Neuronal stem cell (in vitro differentiated cells): ENCODE data around the gene CLCN2.
A peak's percentile ranks its signal among the peaks of the same experiment; 100 is the strongest.

Source experiments
- DNase-seq: peaks from one replicate; pipeline ENCODE4 v3.0.0-alpha.2; 2013; ENCODE audit warnings: low spot score
- H2AFZ ChIP-seq: one replicate; pipeline ENCODE4 v1.6.1; 2013; ENCODE audit warnings: mild to moderate bottlenecking, low read length, inconsistent platforms
- H2AK5ac ChIP-seq: 2 replicates; pipeline ENCODE4 v1.6.1; 2013; ENCODE audit warnings: low read depth, mild to moderate bottlenecking, inconsistent platforms, low read length, moderate library complexity, mixed read lengths
- H2BK120ac ChIP-seq: 2 replicates; pipeline ENCODE4 v1.6.1; 2013; ENCODE audit warnings: low read depth, mild to moderate bottlenecking, inconsistent platforms, low read length, moderate library complexity, mixed read lengths
- H2BK12ac ChIP-seq: one replicate; pipeline ENCODE4 v1.6.1; 2013; ENCODE audit warnings: low read length, inconsistent platforms
- H2BK15ac ChIP-seq: 2 replicates; pipeline ENCODE4 v1.6.1; 2013; ENCODE audit warnings: mild to moderate bottlenecking, low read length, inconsistent platforms, mixed read lengths
- H2BK5ac ChIP-seq: one replicate; pipeline ENCODE4 v1.6.1; 2013; ENCODE audit warnings: inconsistent platforms, mild to moderate bottlenecking, low read length, moderate library complexity
- H3K14ac ChIP-seq: one replicate; pipeline ENCODE4 v1.6.1; 2013; ENCODE audit warnings: low read length, inconsistent platforms
- H3K18ac ChIP-seq: 2 replicates; pipeline ENCODE4 v1.6.1; 2013; ENCODE audit warnings: low read length, inconsistent platforms
- H3K23ac ChIP-seq: 2 replicates; pipeline ENCODE4 v1.6.1; 2013; ENCODE audit warnings: low read depth, mild to moderate bottlenecking, mixed read lengths, low read length, inconsistent platforms; ENCODE audit not compliant: poor library complexity
- H3K27ac ChIP-seq: replicated peaks from 3 replicates; pipeline ENCODE4 v1.5.1; 2013; ENCODE audit warnings: low read length, inconsistent platforms
- H3K27me3 ChIP-seq, 3 experiments: 2 replicates each; pipeline ENCODE4 v1.6.1; 2013; ENCODE audit warnings: low read length in 3 of 3, mild to moderate bottlenecking in 2 of 3, inconsistent platforms in 1 of 3, low read depth in 1 of 3, mixed read lengths in 1 of 3, moderate library complexity in 1 of 3; ENCODE audit not compliant: control insufficient read depth in 3 of 3, insufficient read depth in 3 of 3
- H3K36me3 ChIP-seq, 2 donors: replicated peaks in 1 of 2; 2 replicates each; pipeline ENCODE4 v1.6.1; 2013; ENCODE audit warnings: low read length in 2 of 2; ENCODE audit not compliant: control insufficient read depth in 2 of 2, insufficient read depth in 2 of 2
- H3K4ac ChIP-seq: 2 replicates; pipeline ENCODE4 v1.6.1; 2013; ENCODE audit warnings: inconsistent platforms, mild to moderate bottlenecking, low read length, moderate library complexity
- H3K4me1 ChIP-seq, 2 donors: 1 replicate in 1 of 2; 2 replicates in 1 of 2; pipeline ENCODE4 v1.6.1; 2013; ENCODE audit warnings: low read length in 2 of 2, low read depth in 1 of 2; ENCODE audit not compliant: control insufficient read depth in 2 of 2, insufficient read depth in 1 of 2
- H3K4me2 ChIP-seq: one replicate; pipeline ENCODE4 v1.6.1; 2013; ENCODE audit warnings: mild to moderate bottlenecking, low read length, inconsistent platforms; ENCODE audit not compliant: insufficient read depth, poor library complexity, severe bottlenecking
- H3K4me3 ChIP-seq, 2 donors: 2 replicates each; pipeline ENCODE4 v1.5.1; 2013; ENCODE audit warnings: low read length in 2 of 2, mild to moderate bottlenecking in 2 of 2, inconsistent platforms in 1 of 2, moderate library complexity in 1 of 2
- H3K79me1 ChIP-seq: one replicate; pipeline ENCODE4 v1.6.1; 2013; ENCODE audit warnings: low read depth, mild to moderate bottlenecking, inconsistent platforms, low read length, moderate library complexity
- H3K9ac ChIP-seq: one replicate; pipeline ENCODE4 v1.6.1; 2013; ENCODE audit warnings: mild to moderate bottlenecking, low read depth, low read length, inconsistent platforms; ENCODE audit not compliant: poor library complexity
- H3K9me3 ChIP-seq, 2 donors: replicated peaks in 1 of 2; 2 replicates each; pipeline versions ENCODE3 to v1.6.1; 2013; ENCODE audit warnings: low read length in 2 of 2, mild to moderate bottlenecking in 2 of 2, inconsistent platforms in 1 of 2, low read depth in 1 of 2, mixed read lengths in 1 of 2, moderate library complexity in 1 of 2; ENCODE audit not compliant: control insufficient read depth in 2 of 2, insufficient read depth in 1 of 2
- H4K8ac ChIP-seq: one replicate; pipeline ENCODE4 v1.6.1; 2013; ENCODE audit warnings: low read depth, mild to moderate bottlenecking, inconsistent platforms, low read length, moderate library complexity
- H4K91ac ChIP-seq: one replicate; pipeline ENCODE4 v1.6.1; 2013; ENCODE audit warnings: low read length, low read depth, mild to moderate bottlenecking, inconsistent platforms; ENCODE audit not compliant: poor library complexity
- WGBS, 2 donors: extraction: QIAGEN DNeasy Blood & Tissue Kit; methylation state at CpG; one replicate each; pipeline ENCODE4 v1.1.7; 2013; ENCODE audit warnings: missing lambda C conversion rate in 2 of 2, mixed read lengths in 1 of 2; ENCODE audit not compliant: insufficient read length in 2 of 2, insufficient replicate concordance in 1 of 2; ENCODE audit errors: extremely low coverage in 2 of 2; 5-methylcytosine and 5-hydroxymethylcytosine counted together

The CLCN2 gene

GRCh38 chr3:184328516-184328915 is 32.9 kb downstream of the CLCN2 start:
- no peak overlapping the region for H3K23ac ChIP-seq
- H2AK5ac ChIP-seq: no peak overlapping the region
- no peak overlapping the region for H3K9ac ChIP-seq
- H3K4me3 ChIP-seq: no peak overlapping the region
- peaks cover 5% of the 10 kb centered on the region for H3K79me1 ChIP-seq
- H3K27ac ChIP-seq: no peak overlapping the region
- no CpG with 5 or more reads among the region's 3 CpGs for WGBS, 2 donors
- H3K27me3 ChIP-seq: no peaks in the 10 kb centered on the region
- H2BK15ac ChIP-seq: no peak overlapping the region
- no peak overlapping the region for H3K18ac ChIP-seq
- no peak overlapping the region for H4K8ac ChIP-seq
- no peaks in the 10 kb centered on the region for H3K9me3 ChIP-seq
- H3K4me2 ChIP-seq: no peak overlapping the region
- H2AFZ ChIP-seq: no peak overlapping the region
- no peak for DNase-seq
- no peak overlapping the region for H4K91ac ChIP-seq
- peaks cover 83 to 100% of the 10 kb centered on the region in 2 donors for H3K36me3 ChIP-seq
- no peak overlapping the region for H2BK5ac ChIP-seq
- H3K4ac ChIP-seq: no peak overlapping the region
- no peak overlapping the region for H2BK120ac ChIP-seq
- no peaks in the 10 kb centered on the region for H3K4me1 ChIP-seq
- H3K14ac ChIP-seq: no peak overlapping the region
- no peak overlapping the region for H2BK12ac ChIP-seq

- no peak overlapping the region for H2AFZ ChIP-seq
- no peak overlapping the region for H3K23ac ChIP-seq
- no peaks in the 10 kb centered on the region for H3K4me1 ChIP-seq
- H3K9me3 ChIP-seq: no peaks in the 10 kb centered on the region
- no peak overlapping the region for H2AK5ac ChIP-seq
- H3K79me1 ChIP-seq: peaks cover 8% of the 10 kb centered on the region
- H3K27ac ChIP-seq: no peak overlapping the region
- no peak overlapping the region for H3K4me2 ChIP-seq
- WGBS, 2 donors: no CpG with 5 or more reads among the region's 21 CpGs
- no peak overlapping the region for H2BK5ac ChIP-seq
- H3K18ac ChIP-seq: no peak overlapping the region
- no peak overlapping the region for H4K91ac ChIP-seq
- DNase-seq: no peak
- H3K14ac ChIP-seq: no peak overlapping the region
- peaks cover 83 to 100% of the 10 kb centered on the region in 2 donors for H3K36me3 ChIP-seq
- H2BK15ac ChIP-seq: no peak overlapping the region
- H3K9ac ChIP-seq: no peak overlapping the region
- H2BK12ac ChIP-seq: no peak overlapping the region
- no peaks in the 10 kb centered on the region for H3K27me3 ChIP-seq
- no peak overlapping the region for H3K4me3 ChIP-seq
- no peak overlapping the region for H2BK120ac ChIP-seq
- no peak overlapping the region for H4K8ac ChIP-seq
- no peak overlapping the region for H3K4ac ChIP-seq
These were observed 34.2 kb downstream of the CLCN2 start for GRCh38 chr3:184327171-184327570.

- no peak overlapping the region for H2AK5ac ChIP-seq
- no peak overlapping the region for H2BK5ac ChIP-seq
- no peak overlapping the region for H2BK15ac ChIP-seq
- H3K4ac ChIP-seq: no peak overlapping the region
- no peak overlapping the region for H3K9ac ChIP-seq
- no peak overlapping the region for H3K4me2 ChIP-seq
- peaks cover 82 to 100% of the 10 kb centered on the region in 2 donors for H3K36me3 ChIP-seq
- no peak overlapping the region for H3K27ac ChIP-seq
- H3K79me1 ChIP-seq: peaks cover 8% of the 10 kb centered on the region
- no peak overlapping the region for H2BK120ac ChIP-seq
- DNase-seq: no peak
- no peaks in the 10 kb centered on the region for H3K9me3 ChIP-seq
- no peaks in the 10 kb centered on the region for H3K27me3 ChIP-seq
- H3K14ac ChIP-seq: no peak overlapping the region
- H3K18ac ChIP-seq: no peak overlapping the region
- no peak overlapping the region for H2AFZ ChIP-seq
- no peak overlapping the region for H3K4me3 ChIP-seq
- no peaks in the 10 kb centered on the region for H3K4me1 ChIP-seq
- no peak overlapping the region for H4K91ac ChIP-seq
- no CpG with 5 or more reads among the region's 6 CpGs for WGBS, 2 donors
- no peak overlapping the region for H4K8ac ChIP-seq
- H2BK12ac ChIP-seq: no peak overlapping the region
- peak overlapping the region; percentile 8 for H3K23ac ChIP-seq
These were observed 35.6 kb downstream of the CLCN2 start for GRCh38 chr3:184325715-184326369.

- H3K4ac ChIP-seq: no peak overlapping the region
- no peak overlapping the region for H2BK15ac ChIP-seq
- H3K27ac ChIP-seq: no peak overlapping the region
- H2AFZ ChIP-seq: no peak overlapping the region
- H4K8ac ChIP-seq: no peak overlapping the region
- no peaks in the 10 kb centered on the region for H3K4me1 ChIP-seq
- no peak overlapping the region for H3K9ac ChIP-seq
- H3K27me3 ChIP-seq: no peaks in the 10 kb centered on the region
- H2AK5ac ChIP-seq: no peak overlapping the region
- H3K23ac ChIP-seq: peak overlapping the region; percentile 8
- WGBS, 2 donors: no CpG with 5 or more reads among the region's 13 CpGs
- H2BK120ac ChIP-seq: no peak overlapping the region
- no peak overlapping the region for H2BK5ac ChIP-seq
- no peak overlapping the region for H3K14ac ChIP-seq
- H4K91ac ChIP-seq: no peak overlapping the region
- peaks cover 8% of the 10 kb centered on the region for H3K79me1 ChIP-seq
- H3K36me3 ChIP-seq: peaks cover 86 to 100% of the 10 kb centered on the region in 2 donors
- peak overlapping the region in 1 of 2 donors; percentile 58 for H3K4me3 ChIP-seq
- H2BK12ac ChIP-seq: no peak overlapping the region
- DNase-seq: no peak
- no peak overlapping the region for H3K18ac ChIP-seq
- no peaks in the 10 kb centered on the region for H3K9me3 ChIP-seq
- H3K4me2 ChIP-seq: no peak overlapping the region
These were observed 36.1 kb downstream of the CLCN2 start for GRCh38 chr3:184325269-184325668.
